Stimulated activated effector memory CD8-positive, alpha-beta T cell treated with anti-CD3 and anti-CD28 coated beads, Interleukin-12 subunit alpha, Interleukin-12 subunit beta, amount 100 ng/mL, for 72 hours (primary cell): ENCODE results near the gene TBC1D19.
A peak's percentile ranks its signal among the peaks of the same experiment; 100 is the strongest.
"Not testable (repeated sequence)": the region's sequence is repeated elsewhere in the genome, so short reads cannot be mapped to it uniquely, and the experiment has no call there.

ENCODE experiments used
- ATAC-seq: fragments of 150-1000 bp; cut with Tn5 transposase; 2 replicates; pipeline ENCODE4 v1.10.0; 2021
- DNase-seq, 2 donors: peaks; one replicate each; pipeline ENCODE4 v3.0.0; 2021 to 2022; ENCODE audit warnings: low spot score in 2 of 2
- H3K27ac Mint-ChIP-seq: one replicate; pipeline ENCODE4 v1.8.0; 2022; ENCODE audit warnings: mild to moderate bottlenecking, mixed read lengths
- H3K36me3 Mint-ChIP-seq: one replicate; pipeline ENCODE4 v1.8.0; 2022; ENCODE audit warnings: mild to moderate bottlenecking, mixed read lengths
- H3K4me1 Mint-ChIP-seq: one replicate; pipeline ENCODE4 v1.8.0; 2022; ENCODE audit warnings: mixed read lengths
- H3K4me3 Mint-ChIP-seq: one replicate; pipeline ENCODE4 v1.8.0; 2022; ENCODE audit warnings: mild to moderate bottlenecking, mixed read lengths
- H3K9me3 Mint-ChIP-seq: one replicate; pipeline ENCODE4 v1.8.0; 2022; ENCODE audit warnings: mixed read lengths

The TBC1D19 gene

GRCh38 chr4:26690506-26690905 lies 106.6 kb downstream of the TBC1D19 start:
- DNase-seq = no peak
- no peak for ATAC-seq
- Mint-ChIP-seq H3K4me1 (no peaks in the 10 kb centered on the region), H3K4me3 (no peak overlapping the region), H3K36me3 (no peaks in the 10 kb centered on the region), H3K9me3 (no peaks in the 10 kb centered on the region), H3K27ac (no peak overlapping the region)

GRCh38 chr4:26692014-26692726 lies 108.3 kb downstream of the TBC1D19 start:
- no peaks in the 10 kb centered on the region for H3K4me1 Mint-ChIP-seq
- no peak for DNase-seq
- no peaks in the 10 kb centered on the region for H3K36me3 Mint-ChIP-seq
- H3K4me3 Mint-ChIP-seq = no peak overlapping the region
- H3K27ac Mint-ChIP-seq = no peak overlapping the region
- ATAC-seq = no peak
- peaks cover 3% of the 10 kb centered on the region for H3K9me3 Mint-ChIP-seq

- ATAC-seq, H3K9me3 Mint-ChIP-seq, DNase-seq: not testable (repeated sequence)
Observed at GRCh38 chr4:26694131-26694530, 110.2 kb downstream of the TBC1D19 start.

GRCh38 chr4:26700110-26700509 lies 116.2 kb downstream of the TBC1D19 start:
- peaks cover 3% of the 10 kb centered on the region for H3K9me3 Mint-ChIP-seq
- DNase-seq = no peak
- H3K27ac Mint-ChIP-seq = no peak overlapping the region
- no peak for ATAC-seq
- H3K4me1 Mint-ChIP-seq = no peaks in the 10 kb centered on the region
- no peaks in the 10 kb centered on the region for H3K36me3 Mint-ChIP-seq
- H3K4me3 Mint-ChIP-seq = no peak overlapping the region

More at GRCh38 chr4:26694131-26694530, 110.2 kb downstream of the TBC1D19 start:
- H3K27ac Mint-ChIP-seq, H3K36me3 Mint-ChIP-seq, H3K4me3 Mint-ChIP-seq, H3K4me1 Mint-ChIP-seq: not testable (repeated sequence)

GRCh38 chr4:26701095-26701494 lies 117.2 kb downstream of the TBC1D19 start:
- H3K4me1 Mint-ChIP-seq = no peaks in the 10 kb centered on the region

GRCh38 chr4:26701786-26702227 lies 117.9 kb downstream of the TBC1D19 start:
- Mint-ChIP-seq H3K4me1 (no peaks in the 10 kb centered on the region), H3K4me3 (no peak overlapping the region), H3K9me3 (peaks cover 2% of the 10 kb centered on the region), H3K27ac (no peak overlapping the region), H3K36me3 (no peaks in the 10 kb centered on the region)
- peak; percentile 69 for ATAC-seq
- DNase-seq = no peak

More at GRCh38 chr4:26701095-26701494, 117.2 kb downstream of the TBC1D19 start:
- Mint-ChIP-seq H3K9me3 (peaks cover 3% of the 10 kb centered on the region), H3K36me3 (no peaks in the 10 kb centered on the region), H3K4me3 (no peak overlapping the region), H3K27ac (no peak overlapping the region)
- DNase-seq = no peak
- ATAC-seq = no peak

- DNase-seq = no peak
- Mint-ChIP-seq H3K9me3 (peaks cover 5% of the 10 kb centered on the region), H3K36me3 (no peaks in the 10 kb centered on the region), H3K27ac (no peak overlapping the region), H3K4me3 (no peak overlapping the region), H3K4me1 (no peaks in the 10 kb centered on the region)
- ATAC-seq = no peak
Observed at GRCh38 chr4:26707342-26707741, 123.5 kb downstream of the TBC1D19 start.

- Mint-ChIP-seq H3K4me3 (no peak overlapping the region), H3K4me1 (no peaks in the 10 kb centered on the region), H3K27ac (no peak overlapping the region), H3K36me3 (no peaks in the 10 kb centered on the region), H3K9me3 (peaks cover 5% of the 10 kb centered on the region)
- ATAC-seq (no peak), DNase-seq (no peak)
Observed at GRCh38 chr4:26709246-26709645, 125.4 kb downstream of the TBC1D19 start.

GRCh38 chr4:26713563-26714151 lies 129.8 kb downstream of the TBC1D19 start:
- DNase-seq = no peak
- Mint-ChIP-seq H3K27ac (no peak overlapping the region), H3K4me3 (no peak overlapping the region), H3K36me3 (no peaks in the 10 kb centered on the region), H3K9me3 (peaks cover under 1% of the 10 kb centered on the region), H3K4me1 (peaks cover 4% of the 10 kb centered on the region)
- ATAC-seq = no peak

GRCh38 chr4:26715636-26716242 lies 131.9 kb downstream of the TBC1D19 start:
- no peak overlapping the region for H3K27ac Mint-ChIP-seq
- ATAC-seq = no peak
- H3K9me3 Mint-ChIP-seq = no peaks in the 10 kb centered on the region
- no peak for DNase-seq
- H3K4me1 Mint-ChIP-seq = peaks cover 4% of the 10 kb centered on the region
- H3K4me3 Mint-ChIP-seq = no peak overlapping the region
- no peaks in the 10 kb centered on the region for H3K36me3 Mint-ChIP-seq

GRCh38 chr4:26717332-26717731 lies 133.4 kb downstream of the TBC1D19 start:
- H3K9me3 Mint-ChIP-seq = no peaks in the 10 kb centered on the region
- DNase-seq (no peak), ATAC-seq (no peak)
- no peak overlapping the region for H3K27ac Mint-ChIP-seq
- no peak overlapping the region for H3K4me3 Mint-ChIP-seq
- peaks cover 4% of the 10 kb centered on the region for H3K4me1 Mint-ChIP-seq
- no peaks in the 10 kb centered on the region for H3K36me3 Mint-ChIP-seq

GRCh38 chr4:26719954-26720552 lies 136.2 kb downstream of the TBC1D19 start:
- Mint-ChIP-seq H3K4me3 (no peak overlapping the region), H3K27ac (no peak overlapping the region), H3K9me3 (no peaks in the 10 kb centered on the region), H3K36me3 (peaks cover under 1% of the 10 kb centered on the region), H3K4me1 (peaks cover 20% of the 10 kb centered on the region)
- ATAC-seq = no peak
- no peak for DNase-seq

GRCh38 chr4:26721685-26722084 lies 137.8 kb downstream of the TBC1D19 start:
- no peak for DNase-seq
- Mint-ChIP-seq H3K27ac (no peak overlapping the region), H3K4me1 (peaks cover 27% of the 10 kb centered on the region), H3K36me3 (peaks cover 8% of the 10 kb centered on the region), H3K4me3 (no peak overlapping the region), H3K9me3 (no peaks in the 10 kb centered on the region)
- ATAC-seq = no peak

- H3K4me1 Mint-ChIP-seq = peaks cover 23% of the 10 kb centered on the region
- DNase-seq (peak in 1 of 2 donors; percentile 67), ATAC-seq (peak; percentile 97)
- no peak overlapping the region for H3K27ac Mint-ChIP-seq
- H3K4me3 Mint-ChIP-seq = no peak overlapping the region
- no peaks in the 10 kb centered on the region for H3K9me3 Mint-ChIP-seq
- H3K36me3 Mint-ChIP-seq = peaks cover 8% of the 10 kb centered on the region
Observed at GRCh38 chr4:26723216-26723615, 139.3 kb downstream of the TBC1D19 start.

GRCh38 chr4:26724534-26724933 lies 140.7 kb downstream of the TBC1D19 start:
- peaks cover 8% of the 10 kb centered on the region for H3K36me3 Mint-ChIP-seq
- DNase-seq = no peak
- no peaks in the 10 kb centered on the region for H3K9me3 Mint-ChIP-seq
- peaks cover 23% of the 10 kb centered on the region for H3K4me1 Mint-ChIP-seq
- H3K27ac Mint-ChIP-seq = no peak overlapping the region
- H3K4me3 Mint-ChIP-seq = no peak overlapping the region
- no peak for ATAC-seq
